Liver (tissue), 3 donors: Measurements from ENCODE around the gene CNR1.

Experiments
- CTCF ChIP-seq: fragments of 150-350 bp; IDR thresholded peaks from 2 replicates; pipeline ENCODE4 v1.5.1; 2017; ENCODE audit warnings: improper control_type of control experiment, low read depth, low read length; ENCODE audit not compliant: missing input control
- SP1 ChIP-seq: IDR thresholded peaks from 2 replicates; pipeline ENCODE4 v1.6.1; 2018; ENCODE audit warnings: antibody characterized with exemption, mild to moderate bottlenecking
- donor health status: healthy.
- donor health status: healthy.

- TF ChIP-seq CTCF (no peak), SP1 (no peak)
Observed at GRCh38 chr6:88133718-88134117, 32.4 kb downstream of the CNR1 start.
